Limb (tissue), 2 donors: Measurements from ENCODE around the gene IRAK2.
"Not testable (repeated sequence)": the region's sequence is repeated elsewhere in the genome, so short reads cannot be mapped to it uniquely, and the experiment has no call there.

ENCODE experiments used
- DNase-seq, 2 donors: peaks; one replicate each; pipeline ENCODE4 v3.0.0-alpha.2; 2016; ENCODE audit errors: extremely low spot score in 2 of 2

The IRAK2 gene

GRCh38 chr3:10158555-10158954 is 6.2 kb upstream of the IRAK2 start:
- not testable (repeated sequence) for DNase-seq

GRCh38 chr3:10160346-10160745 is 4.4 kb upstream of the IRAK2 start:
- DNase-seq = peak in 1 of 2 donors; percentile 11

GRCh38 chr3:10160925-10161324 is 3.8 kb upstream of the IRAK2 start:
- no peak for DNase-seq

GRCh38 chr3:10162185-10162584 is 2.5 kb upstream of the IRAK2 start:
- DNase-seq = no peak

- not testable (repeated sequence) for DNase-seq
Observed at GRCh38 chr3:10164201-10164545, 546 bp upstream of the IRAK2 start.

- no peak for DNase-seq
Observed at GRCh38 chr3:10166213-10166604, 1.5 kb downstream of the IRAK2 start.

GRCh38 chr3:10169000-10169496 is 4.3 kb downstream of the IRAK2 start:
- DNase-seq = no peak

GRCh38 chr3:10170915-10171478 is 6.3 kb downstream of the IRAK2 start:
- no peak for DNase-seq

- DNase-seq = no peak
Observed at GRCh38 chr3:10173095-10173925, 8.6 kb downstream of the IRAK2 start.

- no peak for DNase-seq
Observed at GRCh38 chr3:10173926-10174435, 9.3 kb downstream of the IRAK2 start.

GRCh38 chr3:10175334-10175733 is 10.6 kb downstream of the IRAK2 start:
- not testable (repeated sequence) for DNase-seq

- DNase-seq = not testable (repeated sequence)
Observed at GRCh38 chr3:10176150-10176549, 11.4 kb downstream of the IRAK2 start.

- DNase-seq = no peak
Observed at GRCh38 chr3:10177737-10178136, 13.0 kb downstream of the IRAK2 start.

- no peak for DNase-seq
Observed at GRCh38 chr3:10178892-10179291, 14.2 kb downstream of the IRAK2 start.

- DNase-seq = no peak
Observed at GRCh38 chr3:10180289-10180688, 15.6 kb downstream of the IRAK2 start.

- DNase-seq = no peak
Observed at GRCh38 chr3:10180738-10181295, 16.1 kb downstream of the IRAK2 start.

GRCh38 chr3:10182950-10183349 is 18.2 kb downstream of the IRAK2 start:
- no peak for DNase-seq

- DNase-seq = no peak
Observed at GRCh38 chr3:10184250-10184649, 19.5 kb downstream of the IRAK2 start.

GRCh38 chr3:10185804-10186762 is 21.4 kb downstream of the IRAK2 start:
- DNase-seq = no peak

GRCh38 chr3:10187290-10187876 is 22.7 kb downstream of the IRAK2 start:
- DNase-seq = no peak

GRCh38 chr3:10187944-10188343 is 23.2 kb downstream of the IRAK2 start:
- DNase-seq = no peak
